A549 (cell line): ENCODE results near the gene HDAC10.

Experiments
- CHD2 ChIP-seq: fragments of 150-350 bp; IDR thresholded peaks from 2 replicates; pipeline ENCODE4 v1.6.1; 2014; ENCODE audit warnings: low read length; ENCODE audit not compliant: partially characterized antibody
- CHD4 ChIP-seq: fragments of 200-600 bp; sonication (generic); IDR thresholded peaks from 2 replicates; pipeline ENCODE4 v1.6.1; 2016; ENCODE audit warnings: antibody characterized with exemption, mild to moderate bottlenecking, borderline replicate concordance
- CTCF ChIP-seq: fragments of >200 bp; sonication (Bioruptor Twin); formaldehyde crosslinking; IDR thresholded peaks from 3 replicates; pipeline ENCODE4 v1.5.1; 2016
- E2F6 ChIP-seq: IDR thresholded peaks from 2 replicates; pipeline ENCODE4 v1.6.1; 2012; ENCODE audit warnings: low read depth, borderline replicate concordance
- ELK1 ChIP-seq: fragments of 150-350 bp; IDR thresholded peaks from 2 replicates; pipeline ENCODE4 v1.6.1; 2014; ENCODE audit warnings: low read depth, mild to moderate bottlenecking, low read length
- HOXA7 ChIP-seq: fragments of 250-450 bp; sonication (Bioruptor Pico); IDR thresholded peaks from 2 replicates; pipeline ENCODE4 v1.5.0; 2020; ENCODE audit warnings: mild to moderate bottlenecking, moderate library complexity
- JUN ChIP-seq, 2 experiments: fragments of >200 bp; sonication (Bioruptor Twin); formaldehyde crosslinking; IDR thresholded peaks; 2 replicates in 1 of 2; 3 replicates in 1 of 2; pipeline ENCODE4 v1.6.1; 2016 to 2017
- MAFK ChIP-seq: fragments of 450-650 bp; IDR thresholded peaks from 2 replicates; pipeline ENCODE4 v1.6.1; 2014; ENCODE audit not compliant: partially characterized antibody
- POLR2A ChIP-seq: IDR thresholded peaks from 2 replicates; pipeline ENCODE4 v1.6.1; 2012; ENCODE audit warnings: mild to moderate bottlenecking, low read length
- RAD21 ChIP-seq, 2 experiments: fragments of >200 bp in 1 of 2; sonication (Bioruptor Twin) in 1 of 2; formaldehyde crosslinking in 1 of 2; IDR thresholded peaks in 1 of 2; conservative IDR thresholded peaks in 1 of 2; 2 replicates in 1 of 2; 3 replicates in 1 of 2; pipeline ENCODE4 v1.6.1; 2012 to 2018; ENCODE audit warnings: inconsistent platforms in 1 of 2
- RCOR1 ChIP-seq: fragments of 150-350 bp; IDR thresholded peaks from 2 replicates; pipeline ENCODE4 v1.6.1; 2014; ENCODE audit warnings: antibody characterized with exemption, low read length, low read depth

GRCh38 chr22:50294319-50294656 lies 43.2 kb upstream of the HDAC10 start:
- TF ChIP-seq CTCF, result no peak
- no peak for TF ChIP-seq POLR2A
- TF ChIP-seq CHD4, result no peak
- TF ChIP-seq MAFK, result no peak
- no peak for TF ChIP-seq RAD21 (conservative IDR thresholded peaks at IDR 0.05 in 1 of 2, IDR thresholded peaks at IDR 0.05 in 1 of 2)
- TF ChIP-seq E2F6, result no peak
- no peak for TF ChIP-seq JUN (IDR thresholded peaks at IDR 0.05)
- no peak for TF ChIP-seq ELK1
- TF ChIP-seq RCOR1, result no peak
- TF ChIP-seq HOXA7 (CRISPR knock-in tag), result no peak
- TF ChIP-seq CHD2, result no peak
